ENCODE measurements around the gene IGSF21.

DNA sequence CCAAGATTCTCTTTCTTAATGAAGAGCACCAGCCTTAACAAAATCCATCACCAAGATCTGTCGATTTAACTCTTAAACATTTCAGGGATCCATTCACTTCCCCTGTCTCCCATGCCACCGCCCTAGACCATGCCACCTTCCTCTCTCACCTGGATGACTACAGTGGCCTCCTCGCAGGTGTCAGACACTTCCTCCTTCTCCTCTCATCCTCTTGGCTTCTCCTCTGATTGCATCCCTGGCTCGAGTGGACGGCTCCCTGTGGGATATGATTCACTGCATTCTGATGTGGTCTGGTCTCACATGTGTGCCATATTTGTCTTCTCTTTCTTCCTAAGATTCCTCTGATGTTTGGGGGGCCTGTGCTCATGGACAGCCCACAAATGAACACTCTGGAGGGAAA lies 306.7 kb downstream of the IGSF21 start:
- TF ChIP-seq, protein P1, sequence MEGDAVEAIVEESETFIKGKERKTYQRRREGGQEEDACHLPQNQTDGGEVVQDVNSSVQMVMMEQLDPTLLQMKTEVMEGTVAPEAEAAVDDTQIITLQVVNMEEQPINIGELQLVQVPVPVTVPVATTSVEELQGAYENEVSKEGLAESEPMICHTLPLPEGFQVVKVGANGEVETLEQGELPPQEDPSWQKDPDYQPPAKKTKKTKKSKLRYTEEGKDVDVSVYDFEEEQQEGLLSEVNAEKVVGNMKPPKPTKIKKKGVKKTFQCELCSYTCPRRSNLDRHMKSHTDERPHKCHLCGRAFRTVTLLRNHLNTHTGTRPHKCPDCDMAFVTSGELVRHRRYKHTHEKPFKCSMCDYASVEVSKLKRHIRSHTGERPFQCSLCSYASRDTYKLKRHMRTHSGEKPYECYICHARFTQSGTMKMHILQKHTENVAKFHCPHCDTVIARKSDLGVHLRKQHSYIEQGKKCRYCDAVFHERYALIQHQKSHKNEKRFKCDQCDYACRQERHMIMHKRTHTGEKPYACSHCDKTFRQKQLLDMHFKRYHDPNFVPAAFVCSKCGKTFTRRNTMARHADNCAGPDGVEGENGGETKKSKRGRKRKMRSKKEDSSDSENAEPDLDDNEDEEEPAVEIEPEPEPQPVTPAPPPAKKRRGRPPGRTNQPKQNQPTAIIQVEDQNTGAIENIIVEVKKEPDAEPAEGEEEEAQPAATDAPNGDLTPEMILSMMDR (IDR thresholded peaks at IDR 0.05): no peak
- no peak for TF ChIP-seq POLR2A (IDR thresholded peaks at IDR 0.05)
